Kidney (tissue), 14 donors: Measurements from ENCODE around the gene MYH9. TPM values are rescaled to one million over a fixed set of nuclear protein-coding genes. Genes with fewer than 3 reads are reported as not detected.

Experiments
- DNase-seq, 5 donors: peaks; one replicate each; pipeline ENCODE4 v3.0.0-alpha.2; 2013 to 2020
- FAIRE-seq: peaks from 2 replicates; lab custom pipeline; 2012; peaks lifted over from hg19 to GRCh38; lab: Jason Lieb, UNC
- H3K27ac ChIP-seq, 2 donors: one replicate each; pipeline ENCODE4 v1.7.0; 2013; ENCODE audit warnings: low read depth in 2 of 2, low read length in 2 of 2, inconsistent platforms in 1 of 2
- H3K27me3 ChIP-seq: one replicate; pipeline ENCODE4 v1.7.1; 2013; ENCODE audit warnings: low read length, inconsistent platforms; ENCODE audit not compliant: control insufficient read depth, insufficient read depth
- H3K36me3 ChIP-seq, 3 donors: one replicate each; pipeline versions ENCODE4 v1.7.0 to v1.7.1; 2013; ENCODE audit warnings: low read length in 3 of 3, control low read depth in 1 of 3, inconsistent platforms in 1 of 3; ENCODE audit not compliant: insufficient read depth in 3 of 3, control insufficient read depth in 2 of 3
- H3K4me1 ChIP-seq, 3 donors: one replicate each; pipeline versions ENCODE4 v1.7.0 to v1.7.1; 2013; ENCODE audit warnings: low read length in 3 of 3, inconsistent platforms in 1 of 3, low read depth in 1 of 3; ENCODE audit not compliant: control insufficient read depth in 2 of 3, insufficient read depth in 2 of 3
- H3K4me3 ChIP-seq, 3 donors: one replicate each; pipeline versions ENCODE4 v1.7.0 to v1.8.1; 2013; ENCODE audit warnings: low read length in 3 of 3, control low read depth in 1 of 3, inconsistent platforms in 1 of 3
- H3K9ac ChIP-seq, 3 donors: one replicate each; pipeline versions ENCODE4 v1.7.0 to v1.7.1; 2013; ENCODE audit warnings: low read length in 3 of 3, control low read depth in 1 of 3, inconsistent platforms in 1 of 3
- H3K9me3 ChIP-seq, 3 donors: one replicate each; pipeline versions ENCODE4 v1.7.0 to v1.7.1; 2013; ENCODE audit warnings: low read length in 3 of 3, control low read depth in 1 of 3, inconsistent platforms in 1 of 3; ENCODE audit not compliant: control insufficient read depth in 2 of 3, insufficient read depth in 1 of 3
- CTCF ChIP-seq: IDR thresholded peaks from 3 replicates; pipeline ENCODE4 v1.5.1; 2012; ENCODE audit warnings: mild to moderate bottlenecking, moderate library complexity, borderline replicate concordance; ENCODE audit not compliant: insufficient read depth; ENCODE audit errors: extremely low read depth
- intact Hi-C: fragments of 100-400 bp; cut with DNase I; formaldehyde crosslinking; loops from one replicate; pipeline ENCODE4 v1.11.1; 2022
- polyA plus RNA-seq: library from polyadenylated mRNA; stranded (reverse); fragments of 350-450 nt; fragmentation: Illumina TruSeq; extraction: RNeasy Lipid Tissue Mini Kit (QIAGEN cat#74804); gene quantifications from one replicate; pipeline ENCODE4 v1.2.3, GENCODE V29; 2014; ENCODE audit warnings: low read depth, low replicate concordance; ENCODE audit not compliant: insufficient read depth
- total RNA-seq: library from RNA; stranded (reverse); fragmentation: NEBNext Ultra II Directional; extraction: Animal tissue kit (Norgen Biotek cat#: 25700); gene quantifications from one replicate; pipeline ENCODE4 v1.2.1, GENCODE V29; 2021
- donor health status: control.
- donor health status: control.
- donor health status: control.
- donor health status: control.
- donor health status: control.
- donor health status: DM: yes; HTN: yes; CAD: no.
- donor health status: Normal renal cell carcinoma (clear cell type).

Gene MYH9
- total and polyA plus RNA-seq, 2 donors from 2014 or later: 85.2 to 655 TPM

DNA sequence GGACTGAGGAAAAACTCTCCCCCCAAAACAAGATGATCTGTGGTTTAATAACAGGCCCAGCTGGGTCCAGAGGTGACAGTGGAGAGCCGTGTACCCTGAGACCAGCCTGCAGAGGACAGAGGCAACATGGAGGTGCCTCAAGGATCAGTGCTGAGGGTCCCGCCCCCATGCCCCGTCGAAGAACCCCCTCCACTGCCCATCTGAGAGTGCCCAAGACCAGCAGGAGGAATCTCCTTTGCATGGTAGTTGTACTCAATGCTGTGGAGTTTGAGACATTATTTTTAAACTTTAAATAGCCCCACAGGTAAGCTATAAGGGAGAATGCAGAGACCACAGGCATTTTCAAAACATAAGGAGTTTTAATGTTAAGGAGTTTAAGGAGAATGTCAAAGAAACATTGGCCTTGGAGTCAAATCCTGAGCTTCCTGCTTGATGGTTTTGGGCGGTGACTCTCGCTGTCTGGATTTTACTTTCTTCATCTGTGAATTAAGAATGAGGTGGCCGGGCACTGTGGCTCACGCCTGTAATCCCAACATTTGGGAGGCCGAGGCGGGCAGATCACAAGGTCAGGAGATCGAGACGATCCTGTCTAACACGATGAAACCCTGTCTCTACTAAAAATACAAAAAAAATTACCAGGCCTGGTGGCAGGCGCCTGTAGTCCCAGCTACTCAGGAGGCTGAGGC lies 128.0 kb downstream of the MYH9 start:
- Histone ChIP-seq H3K27ac (peak overlapping the region in 1 of 2 donors; percentile 5), H3K27me3 (no peaks in the 10 kb centered on the region), H3K4me1 (peaks cover 0 to 6% (median 2%) of the 10 kb centered on the region in 3 donors), H3K4me3 (no peak overlapping the region), H3K9ac (peak overlapping the region in 1 of 3 donors; percentile 31), H3K9me3 (no peaks in the 10 kb centered on the region), H3K36me3 (peaks cover 0 to 6% (median 2%) of the 10 kb centered on the region in 3 donors)
- no peak for TF ChIP-seq CTCF
- DNase-seq (no peak), FAIRE-seq (no peak)
- intact Hi-C loops: no loop called here

DNA sequence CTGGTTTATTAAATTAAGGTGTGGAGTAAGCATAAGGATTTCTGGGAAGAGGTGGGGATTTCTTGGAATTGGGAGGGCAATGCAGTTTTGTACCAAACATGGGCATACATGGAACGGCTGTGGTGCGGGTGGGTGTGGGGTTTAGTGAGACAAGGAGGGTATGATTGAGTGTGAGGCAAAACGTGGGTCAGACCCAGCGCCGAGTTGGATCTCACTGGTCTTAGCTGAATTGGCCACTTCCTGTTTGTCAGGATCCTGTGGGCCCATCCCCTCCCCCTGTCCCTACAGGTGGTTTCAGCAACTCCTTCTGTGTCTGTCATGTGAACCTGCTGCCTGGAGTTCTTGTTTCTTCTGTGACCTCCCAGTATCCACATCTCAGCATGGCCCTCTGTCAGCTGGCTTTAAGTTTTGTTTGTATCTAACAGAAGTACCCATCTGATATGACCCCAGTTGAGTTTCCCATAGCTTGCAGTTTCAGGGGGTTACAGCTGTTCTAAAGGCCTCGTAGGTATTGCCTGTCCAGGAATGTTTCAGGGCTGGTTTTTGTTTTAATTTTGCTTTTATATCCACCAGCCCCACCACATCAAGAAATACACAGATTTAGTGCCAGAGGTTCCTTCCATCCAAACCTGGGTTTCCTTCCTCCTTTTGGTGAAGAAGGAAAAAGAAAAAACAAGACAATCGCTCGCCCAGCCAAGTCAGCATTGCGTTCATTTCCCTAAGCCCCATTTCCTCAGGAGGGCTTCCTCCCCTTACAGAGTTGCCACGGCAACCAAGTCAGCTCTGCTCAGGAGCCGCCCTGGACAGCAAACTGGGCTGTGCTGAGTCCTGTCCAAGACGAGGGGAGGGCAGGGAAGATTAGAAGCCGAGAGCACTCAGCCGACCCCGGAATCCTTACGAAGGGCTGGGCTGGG lies 128.8 kb downstream of the MYH9 start:
- peak; percentile 58 to 85 (median 74) for DNase-seq
- Histone ChIP-seq H3K27me3 (no peaks in the 10 kb centered on the region), H3K27ac (peak overlapping the region; percentile 24 to 53), H3K9me3 (no peaks in the 10 kb centered on the region), H3K36me3 (peaks cover 0 to 6% (median 2%) of the 10 kb centered on the region in 3 donors), H3K4me1 (peaks cover 0 to 9% (median 2%) of the 10 kb centered on the region in 3 donors), H3K9ac (peak overlapping the region in 1 of 3 donors; percentile 31), H3K4me3 (no peak overlapping the region)
- intact Hi-C loops: no loop called here
- FAIRE-seq: no peak
- TF ChIP-seq CTCF: no peak

- peaks cover 0 to 12% (median 2%) of the 10 kb centered on the region in 3 donors for H3K4me1 ChIP-seq
- H3K36me3 ChIP-seq: peaks cover 0 to 6% (median 2%) of the 10 kb centered on the region in 3 donors
- no peak for FAIRE-seq
- intact Hi-C loops: no loop called here
- TF ChIP-seq CTCF: no peak
- peak in 2 of 5 donors; percentile 21 to 67 for DNase-seq
- no peaks in the 10 kb centered on the region for H3K9me3 ChIP-seq
- no peak overlapping the region for H3K9ac ChIP-seq
- H3K27ac ChIP-seq: peak overlapping the region in 1 of 2 donors; percentile 53
- H3K27me3 ChIP-seq: no peaks in the 10 kb centered on the region
- no peak overlapping the region for H3K4me3 ChIP-seq
Measured at GRCh38 chr22:36257948-36258670, 129.7 kb downstream of the MYH9 start.
